Large intestine (tissue), 3 donors: Measurements from ENCODE around the gene KRT8. TPM values are rescaled to one million over a fixed set of nuclear protein-coding genes. Genes with fewer than 3 reads are reported as not detected.
"Not testable (repeated sequence)": the region's sequence is repeated elsewhere in the genome, so short reads cannot be mapped to it uniquely, and the experiment has no call there.

Source experiments
- DNase-seq, 2 donors: peaks; one replicate each; pipeline versions ENCODE4 v3.0.0 to v3.0.0-alpha.2; 2013
- H3K27ac ChIP-seq: one replicate; pipeline ENCODE4 v1.5.1; 2013; ENCODE audit warnings: low read length
- H3K27me3 ChIP-seq: 2 replicates; pipeline ENCODE4 v1.6.1; 2013; ENCODE audit warnings: low read length; ENCODE audit not compliant: control insufficient read depth, insufficient read depth
- H3K36me3 ChIP-seq: 2 replicates; pipeline ENCODE4 v1.6.1; 2013; ENCODE audit warnings: low read length; ENCODE audit not compliant: control insufficient read depth, insufficient read depth
- H3K4me1 ChIP-seq: one replicate; pipeline ENCODE4 v1.6.1; 2013; ENCODE audit warnings: low read length; ENCODE audit not compliant: control insufficient read depth, insufficient read depth
- H3K4me3 ChIP-seq: one replicate; pipeline ENCODE4 v1.5.1; 2013; ENCODE audit warnings: low read length
- H3K9me3 ChIP-seq: one replicate; pipeline ENCODE4 v1.6.1; 2013; ENCODE audit warnings: mild to moderate bottlenecking, low read depth, low read length, moderate library complexity; ENCODE audit not compliant: control insufficient read depth
- WGBS: methylation state at CpG from one replicate; pipeline ENCODE4 v1.1.5; 2013; ENCODE audit warnings: low lambda C conversion rate; ENCODE audit not compliant: insufficient coverage; 5-methylcytosine and 5-hydroxymethylcytosine counted together
- polyA plus RNA-seq: library from polyadenylated mRNA; unstranded; fragments of 120-200 nt; gene quantifications from one replicate; pipeline ENCODE4 v1.2.1, GENCODE V29; 2013

KRT8 gene
- polyA plus RNA-seq, 1 donor = 1,338 TPM

- Histone ChIP-seq H3K36me3 (peaks cover 10% of the 10 kb centered on the region), H3K9me3 (no peaks in the 10 kb centered on the region), H3K27ac (no peak overlapping the region), H3K4me1 (peaks cover 27% of the 10 kb centered on the region), H3K27me3 (no peaks in the 10 kb centered on the region), H3K4me3 (no peak overlapping the region)
- no CpG with 5 or more reads among the region's 7 CpGs for WGBS
- no peak for DNase-seq
Observed at GRCh38 chr12:52892207-52892852, 12.5 kb downstream of the KRT8 start.

- no peaks in the 10 kb centered on the region for H3K27me3 ChIP-seq
- H3K27ac ChIP-seq = no peak overlapping the region
- H3K9me3 ChIP-seq = no peaks in the 10 kb centered on the region
- no peak for DNase-seq
- no CpG with 5 or more reads among the region's 2 CpGs for WGBS
- H3K4me3 ChIP-seq = no peak overlapping the region
- no peaks in the 10 kb centered on the region for H3K36me3 ChIP-seq
- H3K4me1 ChIP-seq = peaks cover 15% of the 10 kb centered on the region
Observed at GRCh38 chr12:52891044-52891443, 13.8 kb downstream of the KRT8 start.

- no peaks in the 10 kb centered on the region for H3K36me3 ChIP-seq
- peaks cover 16% of the 10 kb centered on the region for H3K4me1 ChIP-seq
- H3K27me3 ChIP-seq = no peaks in the 10 kb centered on the region
- H3K27ac ChIP-seq = no peak overlapping the region
- no CpG with 5 or more reads among the region's 3 CpGs for WGBS
- no peak overlapping the region for H3K4me3 ChIP-seq
- DNase-seq = no peak
- no peaks in the 10 kb centered on the region for H3K9me3 ChIP-seq
Observed at GRCh38 chr12:52890417-52890816, 14.5 kb downstream of the KRT8 start.

GRCh38 chr12:52884526-52885293, 20.2 kb downstream of the KRT8 start:
- Histone ChIP-seq H3K36me3 (no peaks in the 10 kb centered on the region), H3K27ac (peak overlapping the region; percentile 82), H3K4me1 (peaks cover 22% of the 10 kb centered on the region), H3K4me3 (no peak overlapping the region), H3K27me3 (no peaks in the 10 kb centered on the region), H3K9me3 (no peaks in the 10 kb centered on the region)
- DNase-seq = peak; percentile 83 to 89
- WGBS = no CpG with 5 or more reads among the region's 13 CpGs

GRCh38 chr12:52880499-52880898, 24.4 kb downstream of the KRT8 start:
- 93% methylated on average over 2 of the region's 8 CpGs for WGBS
- peaks cover 25% of the 10 kb centered on the region for H3K4me1 ChIP-seq
- not testable (repeated sequence) for H3K9me3 ChIP-seq, DNase-seq, H3K4me3 ChIP-seq, H3K27me3 ChIP-seq, H3K27ac ChIP-seq, H3K36me3 ChIP-seq

- Histone ChIP-seq H3K36me3 (no peaks in the 10 kb centered on the region), H3K27me3 (no peaks in the 10 kb centered on the region), H3K4me3 (peak overlapping the region; percentile 5), H3K9me3 (peaks cover 3% of the 10 kb centered on the region), H3K4me1 (peaks cover 22% of the 10 kb centered on the region), H3K27ac (no peak overlapping the region)
- no CpG with 5 or more reads among the region's 38 CpGs for WGBS
- DNase-seq = peak; percentile 81
Observed at GRCh38 chr12:52879394-52880351, 25.2 kb downstream of the KRT8 start.

- Histone ChIP-seq H3K36me3 (no peaks in the 10 kb centered on the region), H3K4me1 (peaks cover 24% of the 10 kb centered on the region), H3K4me3 (no peak overlapping the region), H3K9me3 (peaks cover 3% of the 10 kb centered on the region), H3K27me3 (no peaks in the 10 kb centered on the region), H3K27ac (no peak overlapping the region)
- 100% methylated on average over 1 of the region's 17 CpGs for WGBS
- no peak for DNase-seq
Observed at GRCh38 chr12:52878507-52879393, 26.1 kb downstream of the KRT8 start.

- Histone ChIP-seq H3K27ac (no peak overlapping the region), H3K4me3 (no peak overlapping the region), H3K27me3 (no peaks in the 10 kb centered on the region), H3K9me3 (peaks cover 3% of the 10 kb centered on the region), H3K36me3 (no peaks in the 10 kb centered on the region), H3K4me1 (peaks cover 39% of the 10 kb centered on the region)
- WGBS = no CpG with 5 or more reads among the region's 3 CpGs
- peak in 1 of 2 donors; percentile 13 for DNase-seq
Observed at GRCh38 chr12:52877242-52877641, 27.6 kb downstream of the KRT8 start.

- H3K36me3 ChIP-seq = no peaks in the 10 kb centered on the region
- peak in 1 of 2 donors; percentile 15 for DNase-seq
- no peak overlapping the region for H3K4me3 ChIP-seq
- peaks cover 43% of the 10 kb centered on the region for H3K4me1 ChIP-seq
- no CpG with 5 or more reads among the region's 7 CpGs for WGBS
- peaks cover 3% of the 10 kb centered on the region for H3K9me3 ChIP-seq
- no peak overlapping the region for H3K27ac ChIP-seq
- H3K27me3 ChIP-seq = no peaks in the 10 kb centered on the region
Observed at GRCh38 chr12:52876372-52876771, 28.5 kb downstream of the KRT8 start.
